IMR-90 (cell line): ENCODE data around the gene FER. TPM values are rescaled to one million over a fixed set of nuclear protein-coding genes. Genes with fewer than 3 reads are reported as not detected.

ENCODE experiments used
- ATAC-seq: fragments of 200-7000 bp; cut with Tn5 transposase; 2 replicates; pipeline ENCODE4 v1.9.1; 2020; ENCODE audit warnings: low read depth, mild to moderate bottlenecking, moderate library complexity
- BruUV-seq: library from RNA; stranded (reverse); fragments of 400-500 nt; replicated peaks from 2 replicates; lab custom pipeline; 2021; lab: Mats Ljungman, UMichigan
- CTCF ChIA-PET: fragments of 300-600 bp; formaldehyde crosslinking; extraction: SDS; loops from one replicate; lab custom pipeline; 2021; ENCODE audit warnings: antibody characterized with exemption; lab: Yijun Ruan, JAX
- POLR2A ChIA-PET: fragments of 300-600 bp; sonication (Branson Sonifier 250); formaldehyde crosslinking; loops from one replicate; lab custom pipeline; 2022; ENCODE audit warnings: antibody characterized with exemption; ENCODE audit not compliant: unreplicated experiment; lab: Charles Lee
- DNase-seq: peaks from one replicate; pipeline ENCODE4 v3.0.0; 2013
- H2AFZ ChIP-seq: replicated peaks from 2 replicates; pipeline ENCODE3; 2013; ENCODE audit warnings: low read length, mild to moderate bottlenecking; ENCODE audit not compliant: poor library complexity
- H2AK5ac ChIP-seq: 2 replicates; pipeline ENCODE4 v1.6.1; 2013; ENCODE audit warnings: low read depth, low read length, inconsistent platforms
- H2AK9ac ChIP-seq: replicated peaks from 2 replicates; pipeline ENCODE3; 2013; ENCODE audit warnings: mild to moderate bottlenecking, low read depth, low read length, moderate library complexity; ENCODE audit not compliant: poor library complexity
- H2BK120ac ChIP-seq: 2 replicates; pipeline ENCODE4 v1.6.1; 2013; ENCODE audit warnings: low read depth, low read length, inconsistent platforms
- H2BK15ac ChIP-seq: 3 replicates; pipeline ENCODE4 v1.6.1; 2013; ENCODE audit warnings: low read depth, low read length, inconsistent platforms
- H2BK20ac ChIP-seq: 2 replicates; pipeline ENCODE4 v1.6.1; 2013; ENCODE audit warnings: low read depth, mild to moderate bottlenecking, inconsistent platforms, low read length, moderate library complexity
- H2BK5ac ChIP-seq: 2 replicates; pipeline ENCODE4 v1.6.1; 2013; ENCODE audit warnings: mild to moderate bottlenecking, low read depth, low read length, inconsistent platforms; ENCODE audit not compliant: poor library complexity, severe bottlenecking
- H3K14ac ChIP-seq: replicated peaks from 2 replicates; pipeline ENCODE4 v1.6.1; 2013; ENCODE audit warnings: low read depth, low read length, inconsistent platforms
- H3K18ac ChIP-seq: 2 replicates; pipeline ENCODE4 v1.6.1; 2013; ENCODE audit warnings: low read depth, low read length, control low read depth
- H3K23ac ChIP-seq: 2 replicates; pipeline ENCODE4 v1.6.1; 2013; ENCODE audit warnings: low read depth, low read length, inconsistent platforms
- H3K27ac ChIP-seq: 2 replicates; pipeline ENCODE4 v1.5.1; 2013; ENCODE audit warnings: mild to moderate bottlenecking, control low read depth, low read length; ENCODE audit not compliant: insufficient read depth
- H3K27me3 ChIP-seq: 2 replicates; pipeline ENCODE4 v1.6.1; 2013; ENCODE audit warnings: low read length; ENCODE audit not compliant: control insufficient read depth, insufficient read depth
- H3K36me3 ChIP-seq: 2 replicates; pipeline ENCODE4 v1.6.1; 2013; ENCODE audit warnings: low read length, mixed read lengths; ENCODE audit not compliant: control insufficient read depth, insufficient read depth
- H3K4ac ChIP-seq: 2 replicates; pipeline ENCODE4 v1.6.1; 2013; ENCODE audit warnings: low read depth, low read length, inconsistent platforms
- H3K4me1 ChIP-seq: 2 replicates; pipeline ENCODE4 v1.6.1; 2013; ENCODE audit warnings: low read length, mixed read lengths; ENCODE audit not compliant: control insufficient read depth, insufficient read depth
- H3K4me2 ChIP-seq: 2 replicates; pipeline ENCODE4 v1.6.1; 2013; ENCODE audit warnings: low read depth, mild to moderate bottlenecking, control low read depth, low read length, moderate library complexity
- H3K4me3 ChIP-seq: 2 replicates; pipeline ENCODE4 v1.5.1; 2013; ENCODE audit warnings: low read depth, mild to moderate bottlenecking, control low read depth, low read length, moderate library complexity; ENCODE audit not compliant: insufficient read depth
- H3K56ac ChIP-seq: 2 replicates; pipeline ENCODE4 v1.6.1; 2013; ENCODE audit warnings: low read length, inconsistent platforms; ENCODE audit not compliant: insufficient read depth; ENCODE audit errors: extremely low read depth
- H3K79me1 ChIP-seq, 2 experiments: 2 replicates each; pipeline ENCODE4 v1.6.1; 2013; ENCODE audit warnings: low read length in 2 of 2, inconsistent platforms in 1 of 2, low read depth in 1 of 2
- H3K9ac ChIP-seq: 2 replicates; pipeline ENCODE4 v1.6.1; 2013; ENCODE audit warnings: low read depth, low read length, control low read depth
- H3K9me1 ChIP-seq: 2 replicates; pipeline ENCODE4 v1.6.1; 2013; ENCODE audit warnings: low read length, inconsistent platforms; ENCODE audit not compliant: insufficient read depth
- H3K9me3 ChIP-seq: 2 replicates; pipeline ENCODE4 v1.6.1; 2013; ENCODE audit warnings: low read length; ENCODE audit not compliant: control insufficient read depth, insufficient read depth
- H4K20me1 ChIP-seq: 2 replicates; pipeline ENCODE4 v1.6.1; 2013; ENCODE audit warnings: low read length, inconsistent platforms; ENCODE audit not compliant: insufficient read depth
- H4K5ac ChIP-seq: 2 replicates; pipeline ENCODE4 v1.6.1; 2013; ENCODE audit warnings: mild to moderate bottlenecking, low read depth, low read length, control low read depth
- H4K8ac ChIP-seq, 2 experiments: 2 replicates each; pipeline ENCODE4 v1.6.1; 2013; ENCODE audit warnings: low read depth in 2 of 2, low read length in 2 of 2, control low read depth in 1 of 2, inconsistent platforms in 1 of 2
- H4K91ac ChIP-seq: 2 replicates; pipeline ENCODE4 v1.6.1; 2013; ENCODE audit warnings: low read depth, low read length, inconsistent platforms; ENCODE audit not compliant: insufficient read depth
- BHLHE40 ChIP-seq: fragments of 150-350 bp; IDR thresholded peaks from 2 replicates; pipeline ENCODE4 v1.6.1; 2016; ENCODE audit warnings: mild to moderate bottlenecking, low read depth, low read length
- CEBPB ChIP-seq: IDR thresholded peaks from 2 replicates; pipeline ENCODE4 v1.6.1; 2012; ENCODE audit warnings: low read depth, low read length, improper control_type of control experiment
- CHD1 ChIP-seq: IDR thresholded peaks from 2 replicates; pipeline ENCODE4 v1.6.1; 2012; ENCODE audit warnings: low read depth, low read length, improper control_type of control experiment
- CTCF ChIP-seq: conservative IDR thresholded peaks from 2 replicates; pipeline ENCODE4 v1.5.1; 2012; ENCODE audit warnings: mild to moderate bottlenecking, low read depth, low read length, improper control_type of control experiment
- ELK1 ChIP-seq: fragments of 150-350 bp; IDR thresholded peaks from 2 replicates; pipeline ENCODE4 v1.6.1; 2016; ENCODE audit warnings: low read depth, mild to moderate bottlenecking, low read length, moderate library complexity, borderline replicate concordance
- FOS ChIP-seq: fragments of 150-350 bp; IDR thresholded peaks from 2 replicates; pipeline ENCODE4 v1.6.1; 2016; ENCODE audit warnings: low read depth, low read length
- MAFK ChIP-seq: IDR thresholded peaks from 2 replicates; pipeline ENCODE4 v1.6.1; 2012; ENCODE audit warnings: low read depth, low read length, improper control_type of control experiment
- MAZ ChIP-seq: IDR thresholded peaks from 2 replicates; pipeline ENCODE4 v1.6.1; 2012; ENCODE audit warnings: low read depth, mild to moderate bottlenecking, low read length, improper control_type of control experiment, moderate library complexity, borderline replicate concordance
- MXI1 ChIP-seq: IDR thresholded peaks from 2 replicates; pipeline ENCODE4 v1.6.1; 2012; ENCODE audit warnings: low read depth, mild to moderate bottlenecking, low read length, moderate library complexity, borderline replicate concordance
- NFE2L2 ChIP-seq: fragments of 150-350 bp; IDR thresholded peaks from 2 replicates; pipeline ENCODE4 v1.6.1; 2016; ENCODE audit warnings: low read depth, mild to moderate bottlenecking, low read length
- POLR2A ChIP-seq: IDR thresholded peaks from 2 replicates; pipeline ENCODE4 v1.6.1; 2012; ENCODE audit warnings: mild to moderate bottlenecking, low read depth, low read length
- RAD21 ChIP-seq: IDR thresholded peaks from 2 replicates; pipeline ENCODE4 v1.6.1; 2012; ENCODE audit warnings: low read length, improper control_type of control experiment
- RCOR1 ChIP-seq: IDR thresholded peaks from 2 replicates; pipeline ENCODE4 v1.6.1; 2012; ENCODE audit warnings: mild to moderate bottlenecking, low read length, improper control_type of control experiment; ENCODE audit not compliant: insufficient replicate concordance
- RFX5 ChIP-seq: IDR thresholded peaks from 2 replicates; pipeline ENCODE4 v1.8.0; 2012; ENCODE audit warnings: low read depth, mild to moderate bottlenecking, low read length, moderate library complexity
- SMC3 ChIP-seq: fragments of 150-350 bp; IDR thresholded peaks from 2 replicates; pipeline ENCODE4 v1.6.1; 2016; ENCODE audit warnings: low read depth, mild to moderate bottlenecking, antibody characterized with exemption, low read length, moderate library complexity
- USF2 ChIP-seq: fragments of 150-350 bp; IDR thresholded peaks from 2 replicates; pipeline ENCODE4 v1.6.1; 2017; ENCODE audit warnings: mild to moderate bottlenecking, antibody characterized with exemption, low read length, low read depth
- dilution Hi-C: fragments of 300-500 bp; cut with HindIII; formaldehyde crosslinking; loops from one replicate; pipeline ENCODE4 v1.14.3; 2018; ENCODE audit warnings: low sequenced_read_pairs; ENCODE audit not compliant: unreplicated experiment
- in situ Hi-C: fragments of 300-500 bp; cut with MboI; formaldehyde crosslinking; loops from 3 replicates; pipeline ENCODE4 v1.14.3; 2019; ENCODE audit warnings: low sequenced_read_pairs, inconsistent platforms, mixed read lengths
- intact Hi-C: fragments of 100-400 bp; cut with micrococcal nuclease; formaldehyde crosslinking; loops from 2 replicates; pipeline ENCODE4 v1.10.0; 2022
- polyA plus RNA-seq, 3 experiments: library from polyadenylated mRNA; depleted of rRNA; stranded (reverse); fragments of >200 nt; gene quantifications; 2 replicates each; pipeline ENCODE4 v1.2.3, GENCODE V29; 2012; ENCODE audit warnings: low replicate concordance in 1 of 3
- total RNA-seq: library from RNA; depleted of rRNA; stranded (reverse); fragments of >200 nt; gene quantifications from 2 replicates; pipeline ENCODE4 v1.2.3, GENCODE V29; 2012

Gene FER
- total and polyA plus RNA-seq, 2 of the 4 experiments (the other 2 are of a cell fraction), result 3.5 to 32.4 TPM

GRCh38 chr5:108917596-108917995 is 169.9 kb downstream of the FER start:
- Histone ChIP-seq H4K91ac (no peak overlapping the region), H3K79me1 (peaks cover 0 to 4% of the 10 kb centered on the region in 2 experiments; a peak in 1 of 4 replicates), H3K23ac (no peak overlapping the region), H2BK15ac (no peak overlapping the region), H3K4ac (no peak overlapping the region), H3K27ac (no peak overlapping the region), H3K56ac (no peak overlapping the region), H3K27me3 (no peaks in the 10 kb centered on the region), H3K14ac (no peak overlapping the region), H3K4me3 (no peak overlapping the region), H3K4me1 (no peaks in the 10 kb centered on the region), H2BK5ac (no peak overlapping the region), H3K36me3 (no peaks in the 10 kb centered on the region), H2BK20ac (no peak overlapping the region), H2BK120ac (no peak overlapping the region), H3K9me3 (no peaks in the 10 kb centered on the region), H3K18ac (no peak overlapping the region), H4K20me1 (no peaks in the 10 kb centered on the region), H3K9me1 (no peaks in the 10 kb centered on the region), H3K4me2 (no peak overlapping the region), H2AFZ (no peak overlapping the region), H2AK9ac (no peak overlapping the region), H4K5ac (no peak overlapping the region), H4K8ac (no peak overlapping the region), H2AK5ac (no peak overlapping the region), H3K9ac (no peak overlapping the region)
- ChIA-PET CTCF (no interaction called here), POLR2A (no interaction called here)
- in situ Hi-C loops, result no loop called here
- intact Hi-C loops, result no loop called here
- ATAC-seq (no peak), DNase-seq (peak; percentile 40)
- TF ChIP-seq RAD21 (no peak), CEBPB (no peak), MAZ (no peak), POLR2A (no peak), CTCF (no peak), MAFK (no peak), NFE2L2 (no peak), RFX5 (no peak), SMC3 (no peak), MXI1 (no peak), ELK1 (no peak), FOS (no peak), CHD1 (no peak), RCOR1 (no peak), USF2 (no peak), BHLHE40 (no peak)
- dilution Hi-C loops, result no loop called here
- BruUV-seq, result no TSS peak
